ENCODE measurements around the gene STRN. TPM values are rescaled to one million over a fixed set of nuclear protein-coding genes. Genes with fewer than 3 reads are reported as not detected.

STRN gene
- total RNA-seq, 1 experiment from 2014 or later, result 25.3 TPM

DNA sequence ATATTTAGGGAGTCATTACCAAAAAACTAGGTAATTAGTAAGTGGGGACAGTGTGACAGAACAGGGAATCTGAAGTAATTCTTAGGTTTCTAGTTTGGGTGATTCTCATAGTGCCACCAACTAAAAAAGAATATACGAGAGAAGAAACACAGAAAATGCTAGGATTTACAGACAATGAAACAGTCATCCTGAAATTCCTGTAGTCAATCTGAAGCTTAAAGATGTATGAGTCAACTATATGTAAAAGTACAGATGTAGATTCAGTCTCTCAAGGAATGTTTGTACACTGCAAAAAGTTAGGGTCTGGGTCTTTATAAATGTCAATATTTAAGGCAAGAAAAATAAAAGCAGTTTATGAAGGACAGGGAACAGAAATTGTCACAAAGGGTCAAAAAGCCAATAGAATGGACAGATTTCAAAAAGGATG is 107.0 kb downstream of the STRN start:
- POLR2A ChIA-PET, result no interaction called here
- CTCF ChIA-PET, result no interaction called here
- Mint-ChIP-seq H3K4me1 (ENCODE audit: insufficient read depth, unreplicated experiment) (peaks cover under 1% of the 10 kb centered on the region), H3K27me3 (ENCODE audit: insufficient read depth, unreplicated experiment) (no peaks in the 10 kb centered on the region), H3K4me3 (ENCODE audit: unreplicated experiment) (no peak overlapping the region), H3K36me3 (ENCODE audit: insufficient read depth, unreplicated experiment) (peaks cover 28% of the 10 kb centered on the region), H3K27ac (ENCODE audit: low read depth, unreplicated experiment) (no peak overlapping the region), H3K9me3 (ENCODE audit: unreplicated experiment) (no peaks in the 10 kb centered on the region)
- intact Hi-C loops (cut with micrococcal nuclease), result no loop called here
- TF ChIP-seq, protein P1, sequence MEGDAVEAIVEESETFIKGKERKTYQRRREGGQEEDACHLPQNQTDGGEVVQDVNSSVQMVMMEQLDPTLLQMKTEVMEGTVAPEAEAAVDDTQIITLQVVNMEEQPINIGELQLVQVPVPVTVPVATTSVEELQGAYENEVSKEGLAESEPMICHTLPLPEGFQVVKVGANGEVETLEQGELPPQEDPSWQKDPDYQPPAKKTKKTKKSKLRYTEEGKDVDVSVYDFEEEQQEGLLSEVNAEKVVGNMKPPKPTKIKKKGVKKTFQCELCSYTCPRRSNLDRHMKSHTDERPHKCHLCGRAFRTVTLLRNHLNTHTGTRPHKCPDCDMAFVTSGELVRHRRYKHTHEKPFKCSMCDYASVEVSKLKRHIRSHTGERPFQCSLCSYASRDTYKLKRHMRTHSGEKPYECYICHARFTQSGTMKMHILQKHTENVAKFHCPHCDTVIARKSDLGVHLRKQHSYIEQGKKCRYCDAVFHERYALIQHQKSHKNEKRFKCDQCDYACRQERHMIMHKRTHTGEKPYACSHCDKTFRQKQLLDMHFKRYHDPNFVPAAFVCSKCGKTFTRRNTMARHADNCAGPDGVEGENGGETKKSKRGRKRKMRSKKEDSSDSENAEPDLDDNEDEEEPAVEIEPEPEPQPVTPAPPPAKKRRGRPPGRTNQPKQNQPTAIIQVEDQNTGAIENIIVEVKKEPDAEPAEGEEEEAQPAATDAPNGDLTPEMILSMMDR (IDR thresholded peaks at IDR 0.05; ENCODE audit: unreplicated experiment), result no peak
- no peak for DNase-seq (ENCODE audit: unreplicated experiment)
- BruUV-seq (replicated peaks), result no TSS peak

DNA sequence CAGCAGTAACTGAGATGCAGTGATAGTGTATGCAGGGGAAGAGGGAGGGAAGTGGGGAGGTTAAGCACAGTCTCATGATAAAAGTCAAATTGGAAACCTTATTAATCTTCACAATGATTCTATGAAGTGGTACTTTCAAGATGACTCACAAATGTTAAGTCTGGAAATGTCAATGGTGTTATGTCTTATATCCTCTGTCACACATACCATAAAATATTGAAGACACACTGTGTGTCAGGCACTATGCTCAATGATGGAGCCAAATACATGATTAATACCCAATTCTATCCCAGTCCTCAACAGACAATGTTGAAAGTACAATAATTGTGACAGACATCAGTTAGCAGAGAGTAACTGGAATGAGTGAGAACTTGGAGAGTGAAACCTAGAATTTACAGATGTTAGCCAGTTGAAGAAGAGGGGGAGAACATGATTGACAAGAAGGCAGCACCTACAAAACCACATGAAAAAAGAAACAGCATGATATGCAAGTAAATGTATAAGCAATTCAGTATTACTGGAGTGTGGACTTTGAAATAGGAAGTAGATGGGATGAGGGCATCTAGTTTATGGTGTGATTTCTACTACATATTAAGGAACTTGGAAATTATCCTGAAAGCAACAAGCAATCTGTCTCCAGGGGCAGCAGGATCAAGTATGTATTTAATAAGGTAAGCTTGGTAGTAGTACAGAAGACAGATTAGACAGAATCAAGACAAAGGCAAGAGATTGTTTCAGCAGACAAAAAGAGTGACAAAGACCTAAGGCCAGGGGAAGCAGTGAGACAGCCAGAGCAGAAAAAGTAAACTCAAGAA is 107.6 kb downstream of the STRN start:
- Mint-ChIP-seq H3K4me1 (ENCODE audit: insufficient read depth, unreplicated experiment) (peaks cover 5% of the 10 kb centered on the region), H3K27me3 (ENCODE audit: insufficient read depth, unreplicated experiment) (no peaks in the 10 kb centered on the region), H3K9me3 (ENCODE audit: unreplicated experiment) (no peaks in the 10 kb centered on the region), H3K36me3 (ENCODE audit: insufficient read depth, unreplicated experiment) (peaks cover 33% of the 10 kb centered on the region), H3K27ac (ENCODE audit: low read depth, unreplicated experiment) (no peak overlapping the region), H3K4me3 (ENCODE audit: unreplicated experiment) (no peak overlapping the region)
- ChIA-PET POLR2A (no interaction called here), CTCF (no interaction called here)
- intact Hi-C loops (cut with micrococcal nuclease), result no loop called here
- DNase-seq (ENCODE audit: unreplicated experiment), result no peak
- TF ChIP-seq, protein P1 (IDR thresholded peaks at IDR 0.05; ENCODE audit: unreplicated experiment), result no peak
- BruUV-seq (replicated peaks), result no TSS peak

GRCh38 chr2:36857713-36858112 is 108.6 kb downstream of the STRN start:
- Mint-ChIP-seq H3K9me3 (ENCODE audit: unreplicated experiment) (no peaks in the 10 kb centered on the region), H3K4me1 (ENCODE audit: insufficient read depth, unreplicated experiment) (peaks cover 5% of the 10 kb centered on the region), H3K27ac (ENCODE audit: low read depth, unreplicated experiment) (no peak overlapping the region), H3K4me3 (ENCODE audit: unreplicated experiment) (no peak overlapping the region), H3K27me3 (ENCODE audit: insufficient read depth, unreplicated experiment) (no peaks in the 10 kb centered on the region), H3K36me3 (ENCODE audit: insufficient read depth, unreplicated experiment) (peaks cover 35% of the 10 kb centered on the region)
- intact Hi-C loops (cut with micrococcal nuclease), result no loop called here
- DNase-seq (ENCODE audit: unreplicated experiment), result no peak
- CTCF ChIA-PET, result no interaction called here
- BruUV-seq (replicated peaks), result no TSS peak
- TF ChIP-seq, protein P1 (IDR thresholded peaks at IDR 0.05; ENCODE audit: unreplicated experiment), result no peak
- POLR2A ChIA-PET, result no interaction called here

DNA sequence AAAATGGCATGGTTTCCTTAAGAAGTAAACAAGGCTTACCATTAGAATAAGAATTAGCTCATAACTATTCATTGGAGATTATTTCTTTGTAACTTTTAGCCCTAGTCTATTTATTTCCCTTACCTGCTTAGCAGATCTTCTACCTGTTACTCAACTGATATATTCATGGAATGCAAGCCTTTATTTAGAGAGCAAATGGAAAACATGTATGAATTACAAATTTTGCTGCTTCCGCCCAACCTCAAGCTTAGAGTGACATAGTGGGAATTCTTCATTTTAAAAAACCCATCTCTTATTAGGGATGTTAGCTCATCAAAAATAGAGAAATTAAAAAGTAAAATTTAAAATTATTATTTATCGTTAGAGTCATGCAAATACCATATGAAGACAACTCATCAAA is 110.9 kb downstream of the STRN start:
- H3K4me1 Mint-ChIP-seq (ENCODE audit: insufficient read depth, unreplicated experiment), result peaks cover 5% of the 10 kb centered on the region
- no peaks in the 10 kb centered on the region for H3K27me3 Mint-ChIP-seq (ENCODE audit: insufficient read depth, unreplicated experiment)
- DNase-seq (ENCODE audit: unreplicated experiment), result no peak
- no peak overlapping the region for H3K4me3 Mint-ChIP-seq (ENCODE audit: unreplicated experiment)
- ChIA-PET POLR2A (interaction anchor here (0.8 to 1.5 kb wide), 2 partner anchors 77 to 111 kb away, joined by 3 to 4 read pairs; partner anchors contain the start of gene STRN), CTCF (interaction anchor here (1.3 kb wide), 2 partner anchors 10 to 76 kb away, joined by 3 to 5 read pairs; no protein-coding TSS in a partner anchor)
- H3K9me3 Mint-ChIP-seq (ENCODE audit: unreplicated experiment), result no peaks in the 10 kb centered on the region
- TF ChIP-seq, protein P1 (IDR thresholded peaks at IDR 0.05; ENCODE audit: unreplicated experiment), result no peak
- intact Hi-C loops (cut with micrococcal nuclease), result no loop called here
- no peak overlapping the region for H3K27ac Mint-ChIP-seq (ENCODE audit: low read depth, unreplicated experiment)
- no TSS peak for BruUV-seq (replicated peaks)
- H3K36me3 Mint-ChIP-seq (ENCODE audit: insufficient read depth, unreplicated experiment), result peaks cover 33% of the 10 kb centered on the region

Data from MCF 10A (cell line).